HepG2 (cell line): ENCODE data around the gene ELAPOR1. TPM values are rescaled to one million over a fixed set of nuclear protein-coding genes. Genes with fewer than 3 reads are reported as not detected.
A peak's percentile ranks its signal among the peaks of the same experiment; 100 is the strongest.

ENCODE experiments used
- E2F2 ChIP-seq: sonication (generic); formaldehyde crosslinking; IDR thresholded peaks from 2 replicates; pipeline ENCODE4 v1.4.0; 2020; ENCODE audit warnings: missing genetic modification reagents, borderline replicate concordance
- HHEX ChIP-seq: IDR thresholded peaks from 2 replicates; pipeline ENCODE4 v1.6.1; 2016; ENCODE audit warnings: control low read depth
- HOXA7 ChIP-seq: sonication (generic); formaldehyde crosslinking; IDR thresholded peaks from 2 replicates; pipeline ENCODE4 v1.8.1; 2022; ENCODE audit warnings: mild to moderate bottlenecking, missing genetic modification reagents, moderate library complexity
- HOXA9 ChIP-seq: sonication (generic); formaldehyde crosslinking; IDR thresholded peaks from 2 replicates; pipeline ENCODE4 v1.8.1; 2022; ENCODE audit warnings: missing genetic modification reagents, mild to moderate bottlenecking, moderate library complexity, borderline replicate concordance
- PHF5A ChIP-seq: IDR thresholded peaks from one replicate; pipeline ENCODE4 v1.6.1; 2018; ENCODE audit warnings: low read depth, missing genetic modification reagents; ENCODE audit not compliant: unreplicated experiment
- RAD51 ChIP-seq: fragments of 450-650 bp; IDR thresholded peaks from 2 replicates; pipeline ENCODE4 v1.6.1; 2016; ENCODE audit warnings: borderline replicate concordance
- SIN3B ChIP-seq: fragments of 150-350 bp; IDR thresholded peaks from 2 replicates; pipeline ENCODE4 v1.6.1; 2014; ENCODE audit warnings: low read length
- STAT6 ChIP-seq: sonication (generic); formaldehyde crosslinking; IDR thresholded peaks from 2 replicates; pipeline ENCODE4 v1.4.0; 2020; ENCODE audit warnings: missing genetic modification reagents, mild to moderate bottlenecking, borderline replicate concordance
- TRIM22 ChIP-seq: fragments of 450-650 bp; IDR thresholded peaks from 2 replicates; pipeline ENCODE4 v1.6.1; 2017
- ZNF724P ChIP-seq: sonication (generic); formaldehyde crosslinking; IDR thresholded peaks from 2 replicates; pipeline ENCODE4 v1.8.0; 2022; ENCODE audit warnings: missing genetic modification reagents, borderline replicate concordance
- polyA plus RNA-seq, 8 experiments: library from polyadenylated mRNA; depleted of rRNA in 3 of 8; stranded (reverse) in 7 of 8; unstranded in 1 of 8; fragments of >200 nt; fragmentation: Illumina TruSeq in 4 of 8; extraction: Trizol in 4 of 8; gene quantifications; 2 replicates each; pipeline versions ENCODE4 v1.2.1 to v1.2.3, GENCODE V29; 2011 to 2016; ENCODE audit warnings: low read depth in 4 of 8, missing spikeins in 1 of 8, mixed read lengths in 1 of 8; ENCODE audit not compliant: insufficient read depth in 1 of 8
- total RNA-seq, 5 experiments: library from RNA; depleted of rRNA; stranded (reverse); fragments of >200 nt; fragmentation: Illumina TruSeq; extraction: Trizol; gene quantifications; 2 replicates each; pipeline ENCODE4 v1.2.3, GENCODE V29; 2016; ENCODE audit warnings: low read depth in 1 of 5
- TF ChIP-seq, protein P1 (sequence below): sonication (generic); formaldehyde crosslinking; IDR thresholded peaks from 2 replicates; pipeline ENCODE4 v1.4.0; 2020; ENCODE audit warnings: missing genetic modification reagents
- TF ChIP-seq, protein P2 (sequence below): sonication (generic); formaldehyde crosslinking; IDR thresholded peaks from 2 replicates; pipeline ENCODE4 v1.9.0; 2022; ENCODE audit warnings: missing genetic modification reagents, mild to moderate bottlenecking, borderline replicate concordance
- TF ChIP-seq, protein P3 (sequence below): sonication (generic); formaldehyde crosslinking; IDR thresholded peaks from 2 replicates; pipeline ENCODE4 v1.8.0; 2022; ENCODE audit warnings: mild to moderate bottlenecking, missing genetic modification reagents, borderline replicate concordance
- TF ChIP-seq, protein P4 (sequence below): sonication (generic); formaldehyde crosslinking; IDR thresholded peaks from 2 replicates; pipeline ENCODE4 v1.9.0; 2021; ENCODE audit warnings: missing genetic modification reagents, borderline replicate concordance

ELAPOR1 gene
- total and polyA plus RNA-seq, 2 of the 13 experiments (the other 11 are each of a cell fraction or from before 2014, with no cell fraction given) = 0.13 to 0.20 TPM

GRCh38 chr1:109099938-109100773, 13.8 kb upstream of the ELAPOR1 start (continued):
- TF ChIP-seq E2F2 (CRISPR knock-in tag) (0 out of 2 replicates have a peak, but pooled peaks have one; percentile 64), HHEX (CRISPR knock-in tag) (no peak), HOXA9 (CRISPR knock-in tag) (no peak), TRIM22 (no peak), STAT6 (peak; percentile 28; the same call in 1 of the 2 replicates), HOXA7 (CRISPR knock-in tag) (0 out of 2 replicates have a peak, but pooled peaks have one; percentile 59), ZNF724P (CRISPR knock-in tag) (peak; percentile 88; the same call in 1 of the 2 replicates), RAD51 (no peak), SIN3B (peak; percentile 44; the same call in 1 of the 2 replicates), PHF5A (no peak)
- TF ChIP-seq, protein P1, sequence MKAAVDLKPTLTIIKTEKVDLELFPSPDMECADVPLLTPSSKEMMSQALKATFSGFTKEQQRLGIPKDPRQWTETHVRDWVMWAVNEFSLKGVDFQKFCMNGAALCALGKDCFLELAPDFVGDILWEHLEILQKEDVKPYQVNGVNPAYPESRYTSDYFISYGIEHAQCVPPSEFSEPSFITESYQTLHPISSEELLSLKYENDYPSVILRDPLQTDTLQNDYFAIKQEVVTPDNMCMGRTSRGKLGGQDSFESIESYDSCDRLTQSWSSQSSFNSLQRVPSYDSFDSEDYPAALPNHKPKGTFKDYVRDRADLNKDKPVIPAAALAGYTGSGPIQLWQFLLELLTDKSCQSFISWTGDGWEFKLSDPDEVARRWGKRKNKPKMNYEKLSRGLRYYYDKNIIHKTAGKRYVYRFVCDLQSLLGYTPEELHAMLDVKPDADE (CRISPR knock-in tag) = no peak; the same call in 1 of the 2 replicates
- TF ChIP-seq, protein P2, sequence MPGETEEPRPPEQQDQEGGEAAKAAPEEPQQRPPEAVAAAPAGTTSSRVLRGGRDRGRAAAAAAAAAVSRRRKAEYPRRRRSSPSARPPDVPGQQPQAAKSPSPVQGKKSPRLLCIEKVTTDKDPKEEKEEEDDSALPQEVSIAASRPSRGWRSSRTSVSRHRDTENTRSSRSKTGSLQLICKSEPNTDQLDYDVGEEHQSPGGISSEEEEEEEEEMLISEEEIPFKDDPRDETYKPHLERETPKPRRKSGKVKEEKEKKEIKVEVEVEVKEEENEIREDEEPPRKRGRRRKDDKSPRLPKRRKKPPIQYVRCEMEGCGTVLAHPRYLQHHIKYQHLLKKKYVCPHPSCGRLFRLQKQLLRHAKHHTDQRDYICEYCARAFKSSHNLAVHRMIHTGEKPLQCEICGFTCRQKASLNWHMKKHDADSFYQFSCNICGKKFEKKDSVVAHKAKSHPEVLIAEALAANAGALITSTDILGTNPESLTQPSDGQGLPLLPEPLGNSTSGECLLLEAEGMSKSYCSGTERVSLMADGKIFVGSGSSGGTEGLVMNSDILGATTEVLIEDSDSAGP = peak; percentile 96
- TF ChIP-seq, protein P3, sequence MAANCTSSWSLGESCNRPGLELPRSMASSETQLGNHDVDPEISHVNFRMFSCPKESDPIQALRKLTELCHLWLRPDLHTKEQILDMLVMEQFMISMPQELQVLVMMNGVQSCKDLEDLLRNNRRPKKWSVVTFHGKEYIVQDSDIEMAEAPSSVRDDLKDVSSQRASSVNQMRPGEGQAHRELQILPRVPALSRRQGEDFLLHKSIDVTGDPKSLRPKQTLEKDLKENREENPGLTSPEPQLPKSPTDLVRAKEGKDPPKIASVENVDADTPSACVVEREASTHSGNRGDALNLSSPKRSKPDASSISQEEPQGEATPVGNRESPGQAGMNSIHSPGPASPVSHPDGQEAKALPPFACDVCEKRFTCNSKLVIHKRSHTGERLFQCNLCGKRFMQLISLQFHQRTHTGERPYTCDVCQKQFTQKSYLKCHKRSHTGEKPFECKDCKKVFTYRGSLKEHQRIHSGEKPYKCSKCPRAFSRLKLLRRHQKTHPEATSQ (CRISPR knock-in tag) = peak; percentile 97; the same call in 1 of the 2 replicates
- TF ChIP-seq, protein P4, sequence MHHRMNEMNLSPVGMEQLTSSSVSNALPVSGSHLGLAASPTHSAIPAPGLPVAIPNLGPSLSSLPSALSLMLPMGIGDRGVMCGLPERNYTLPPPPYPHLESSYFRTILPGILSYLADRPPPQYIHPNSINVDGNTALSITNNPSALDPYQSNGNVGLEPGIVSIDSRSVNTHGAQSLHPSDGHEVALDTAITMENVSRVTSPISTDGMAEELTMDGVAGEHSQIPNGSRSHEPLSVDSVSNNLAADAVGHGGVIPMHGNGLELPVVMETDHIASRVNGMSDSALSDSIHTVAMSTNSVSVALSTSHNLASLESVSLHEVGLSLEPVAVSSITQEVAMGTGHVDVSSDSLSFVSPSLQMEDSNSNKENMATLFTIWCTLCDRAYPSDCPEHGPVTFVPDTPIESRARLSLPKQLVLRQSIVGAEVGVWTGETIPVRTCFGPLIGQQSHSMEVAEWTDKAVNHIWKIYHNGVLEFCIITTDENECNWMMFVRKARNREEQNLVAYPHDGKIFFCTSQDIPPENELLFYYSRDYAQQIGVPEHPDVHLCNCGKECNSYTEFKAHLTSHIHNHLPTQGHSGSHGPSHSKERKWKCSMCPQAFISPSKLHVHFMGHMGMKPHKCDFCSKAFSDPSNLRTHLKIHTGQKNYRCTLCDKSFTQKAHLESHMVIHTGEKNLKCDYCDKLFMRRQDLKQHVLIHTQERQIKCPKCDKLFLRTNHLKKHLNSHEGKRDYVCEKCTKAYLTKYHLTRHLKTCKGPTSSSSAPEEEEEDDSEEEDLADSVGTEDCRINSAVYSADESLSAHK (CRISPR knock-in tag) = no peak
